Vagina (tissue), 2 donors: ENCODE results near the gene ATP5PO.

Experiments used
- POLR2A ChIP-seq, 2 donors: fragments of 450-650 bp; IDR thresholded peaks; one replicate each; pipeline ENCODE4 v1.6.1; 2017; ENCODE audit warnings: antibody characterized with exemption in 2 of 2, mild to moderate bottlenecking in 2 of 2, moderate library complexity in 2 of 2
- TF ChIP-seq, protein P1 (sequence below), 3 experiments: fragments of 450-650 bp in 2 of 3; fragments of 200-600 bp in 1 of 3; sonication (generic) in 1 of 3; IDR thresholded peaks; one replicate each; pipeline ENCODE4 v1.5.1; 2017 to 2019; ENCODE audit warnings: antibody characterized with exemption in 3 of 3, mild to moderate bottlenecking in 2 of 3, moderate library complexity in 2 of 3

DNA sequence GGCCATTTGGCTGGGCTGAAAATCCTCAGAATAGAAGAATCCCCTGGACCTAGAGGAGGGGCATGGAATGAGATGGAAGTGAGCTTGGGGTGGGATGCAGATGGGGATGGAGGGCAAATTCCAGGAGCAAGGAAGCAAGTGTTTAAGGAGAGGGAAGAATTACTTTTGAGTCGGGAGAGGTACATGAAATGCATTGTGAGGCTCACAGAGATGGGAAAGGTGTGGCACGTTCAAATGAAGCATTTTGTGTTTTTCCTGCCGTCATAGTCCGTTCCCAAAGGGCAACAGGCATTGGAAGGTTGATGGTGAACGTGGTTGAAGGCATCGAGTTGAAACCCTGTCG lies 30.5 kb downstream of the ATP5PO start:
- no peak for TF ChIP-seq POLR2A (IDR thresholded peaks at IDR 0.05)
- TF ChIP-seq, protein P1, sequence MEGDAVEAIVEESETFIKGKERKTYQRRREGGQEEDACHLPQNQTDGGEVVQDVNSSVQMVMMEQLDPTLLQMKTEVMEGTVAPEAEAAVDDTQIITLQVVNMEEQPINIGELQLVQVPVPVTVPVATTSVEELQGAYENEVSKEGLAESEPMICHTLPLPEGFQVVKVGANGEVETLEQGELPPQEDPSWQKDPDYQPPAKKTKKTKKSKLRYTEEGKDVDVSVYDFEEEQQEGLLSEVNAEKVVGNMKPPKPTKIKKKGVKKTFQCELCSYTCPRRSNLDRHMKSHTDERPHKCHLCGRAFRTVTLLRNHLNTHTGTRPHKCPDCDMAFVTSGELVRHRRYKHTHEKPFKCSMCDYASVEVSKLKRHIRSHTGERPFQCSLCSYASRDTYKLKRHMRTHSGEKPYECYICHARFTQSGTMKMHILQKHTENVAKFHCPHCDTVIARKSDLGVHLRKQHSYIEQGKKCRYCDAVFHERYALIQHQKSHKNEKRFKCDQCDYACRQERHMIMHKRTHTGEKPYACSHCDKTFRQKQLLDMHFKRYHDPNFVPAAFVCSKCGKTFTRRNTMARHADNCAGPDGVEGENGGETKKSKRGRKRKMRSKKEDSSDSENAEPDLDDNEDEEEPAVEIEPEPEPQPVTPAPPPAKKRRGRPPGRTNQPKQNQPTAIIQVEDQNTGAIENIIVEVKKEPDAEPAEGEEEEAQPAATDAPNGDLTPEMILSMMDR (IDR thresholded peaks at IDR 0.05) = no peak
